Activated gamma-delta T cell (primary cell): Measurements from ENCODE around the gene CYP11A1.

Experiments
- DNase-seq: peaks from one replicate; lab custom pipeline; 2025; lab: John Stamatoyannopoulos, UW

Gene CYP11A1

DNA sequence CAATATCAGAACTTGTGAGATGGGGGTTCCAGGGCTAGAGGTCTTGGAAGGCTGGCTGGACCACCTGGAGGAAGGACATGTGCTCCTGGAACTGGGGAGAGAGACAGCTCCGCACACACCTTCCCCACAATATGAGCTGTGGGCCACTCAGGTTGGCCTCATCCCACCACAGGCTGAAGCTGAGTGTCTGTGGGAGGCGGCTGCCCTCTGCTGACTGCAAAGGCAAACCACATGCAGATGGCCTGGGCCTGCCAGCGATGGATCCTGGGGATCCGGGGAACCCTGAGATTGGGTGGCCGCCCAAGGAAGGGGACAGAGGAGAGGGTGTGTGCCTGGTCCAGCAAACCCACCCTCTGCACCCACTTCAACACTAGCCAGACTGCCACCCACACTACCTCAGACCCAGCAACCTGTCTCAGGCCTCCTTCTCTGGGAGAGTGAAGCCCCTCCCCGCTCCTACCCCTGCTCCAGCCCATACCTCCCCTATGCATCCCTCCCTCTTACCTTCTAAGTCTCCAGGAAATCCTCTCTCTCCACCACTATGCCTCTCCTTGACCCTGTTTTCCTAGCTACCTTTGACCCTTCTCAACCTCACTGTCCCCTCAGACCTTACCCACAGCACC, 44.8 kb downstream of the CYP11A1 start:
- no peak for DNase-seq

DNA sequence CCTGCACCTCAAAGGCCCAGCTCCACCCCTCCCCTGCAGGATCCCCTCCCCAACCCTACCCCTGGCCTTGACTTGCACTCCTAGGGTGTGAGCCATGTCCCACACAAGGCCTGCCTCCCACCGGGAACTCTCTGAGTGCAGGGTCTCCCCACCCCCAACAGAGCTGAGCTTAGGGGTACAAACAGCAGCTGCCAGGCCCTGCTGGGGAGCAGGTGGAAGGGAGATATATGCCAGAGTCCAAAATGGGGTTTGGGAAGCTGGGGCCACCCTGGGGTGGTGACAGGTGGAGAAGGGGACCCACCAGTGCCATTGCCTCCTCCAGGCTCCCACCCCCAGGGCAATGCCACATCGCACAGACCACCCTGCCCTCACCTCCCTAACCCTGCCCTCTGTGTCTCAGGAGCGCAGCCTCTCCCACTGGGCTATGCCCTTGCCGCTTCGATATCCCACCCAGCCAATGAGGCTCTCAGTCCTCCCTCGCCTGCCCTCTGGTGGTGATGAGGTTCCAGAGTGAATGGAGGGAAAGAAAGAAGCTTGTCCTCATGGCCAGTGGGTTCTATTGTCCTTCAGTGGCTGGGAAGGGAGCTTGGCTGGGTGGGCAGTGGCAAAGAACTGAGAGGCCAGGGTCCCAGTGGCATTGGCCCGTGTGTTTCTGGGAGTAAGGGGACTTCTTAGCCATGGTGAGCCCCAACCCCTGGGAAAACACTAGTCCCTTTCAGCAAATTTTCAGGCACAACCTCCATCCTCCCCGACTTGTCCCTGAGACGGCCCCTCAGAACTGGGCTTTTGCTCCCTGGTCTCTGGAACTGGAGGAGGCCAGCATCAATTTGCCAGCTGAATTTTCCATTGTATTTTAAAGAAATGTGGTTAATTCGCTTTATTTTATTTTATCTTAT, 46.8 kb downstream of the CYP11A1 start:
- DNase-seq: no peak

DNA sequence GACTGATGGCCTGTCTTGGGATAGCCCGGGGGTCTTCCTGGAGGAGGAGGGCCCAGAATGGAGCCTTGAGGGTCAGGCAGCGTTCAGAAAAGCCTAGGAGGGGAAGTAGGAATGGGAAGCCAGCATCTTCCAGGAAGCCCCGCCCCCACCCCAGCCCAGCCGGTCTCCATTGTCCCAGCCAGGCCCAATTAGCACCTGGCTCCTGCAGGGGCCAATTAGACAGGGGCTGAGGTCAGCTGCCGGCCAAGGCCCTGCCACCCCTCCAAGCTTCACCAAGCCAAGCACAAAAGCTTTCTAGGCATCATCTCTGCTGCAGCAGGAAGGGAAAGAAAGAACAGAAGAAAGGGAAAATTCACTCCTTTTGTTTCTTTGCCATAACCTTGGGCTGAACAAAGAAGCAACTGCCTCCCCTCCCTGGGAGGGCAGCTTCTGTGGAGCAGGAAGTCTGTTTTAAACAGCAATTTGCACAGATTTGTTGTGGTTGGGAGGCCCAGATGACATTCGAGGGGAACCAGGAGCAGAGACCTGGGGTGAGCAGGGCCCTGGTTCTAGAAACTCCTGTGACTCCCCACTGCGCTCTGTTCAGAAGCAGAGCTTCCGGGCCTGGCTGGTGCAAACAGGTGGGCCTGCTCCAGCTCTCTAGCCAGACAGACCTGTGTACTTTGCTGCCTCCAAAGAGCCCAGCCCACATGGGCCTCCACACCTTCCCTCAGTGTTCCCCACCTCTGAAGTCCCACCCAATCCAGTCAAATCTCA, 47.7 kb downstream of the CYP11A1 start:
- DNase-seq: no peak

DNA sequence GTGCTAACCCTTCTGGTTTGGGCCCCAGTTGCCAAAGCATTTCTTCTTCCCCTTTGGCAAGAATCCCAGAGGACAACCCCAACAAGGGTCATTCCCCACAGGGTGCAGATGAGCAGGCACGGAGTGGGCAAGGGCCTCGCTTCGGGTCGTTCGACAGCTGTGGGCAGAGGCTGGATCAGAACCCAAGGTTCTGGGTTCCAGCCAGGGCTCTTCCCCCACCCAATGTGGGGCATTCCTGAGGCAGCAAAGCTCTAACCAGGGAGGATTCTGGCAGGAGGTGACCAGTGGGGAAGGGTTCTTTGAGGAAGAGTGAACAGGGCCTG, 48.3 kb downstream of the CYP11A1 start:
- no peak for DNase-seq

DNA sequence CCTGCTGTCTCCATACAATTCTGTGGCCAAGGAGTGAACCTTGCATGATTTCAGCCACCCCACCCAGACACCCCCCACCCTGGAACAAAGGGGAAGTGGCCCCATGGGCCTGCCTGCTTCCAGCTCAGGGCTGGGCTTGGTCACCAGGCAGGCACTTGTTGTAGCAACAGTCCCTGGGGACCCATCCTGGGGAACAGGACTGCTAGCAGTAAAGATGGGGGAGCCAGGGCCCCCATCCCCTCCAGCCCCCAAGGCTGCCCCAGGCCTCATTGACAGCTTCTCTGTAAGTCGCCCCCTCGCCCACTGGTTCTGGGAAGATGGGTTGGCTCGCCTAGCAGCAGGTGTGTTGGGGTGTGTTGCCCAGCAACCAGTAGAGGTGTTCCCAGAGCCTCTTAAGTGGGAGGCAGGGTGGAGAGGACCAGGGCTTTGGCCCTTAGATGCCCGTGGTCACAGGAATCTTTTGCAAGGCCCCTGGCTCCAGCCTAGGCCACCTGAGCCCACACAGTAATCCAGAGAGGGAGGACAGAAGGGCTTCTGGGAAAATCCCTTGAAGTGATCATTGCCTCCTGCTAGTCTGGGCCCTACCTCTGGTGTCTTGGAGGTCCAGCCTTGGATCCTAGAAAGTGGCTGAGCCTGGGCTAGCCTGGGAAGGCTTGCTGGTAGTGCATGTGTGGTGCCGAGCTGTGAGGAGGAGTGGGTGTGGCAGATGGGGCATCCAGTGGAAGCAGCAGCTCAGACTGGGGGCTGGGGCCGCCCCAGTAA, 48.9 kb downstream of the CYP11A1 start:
- DNase-seq: no peak

DNA sequence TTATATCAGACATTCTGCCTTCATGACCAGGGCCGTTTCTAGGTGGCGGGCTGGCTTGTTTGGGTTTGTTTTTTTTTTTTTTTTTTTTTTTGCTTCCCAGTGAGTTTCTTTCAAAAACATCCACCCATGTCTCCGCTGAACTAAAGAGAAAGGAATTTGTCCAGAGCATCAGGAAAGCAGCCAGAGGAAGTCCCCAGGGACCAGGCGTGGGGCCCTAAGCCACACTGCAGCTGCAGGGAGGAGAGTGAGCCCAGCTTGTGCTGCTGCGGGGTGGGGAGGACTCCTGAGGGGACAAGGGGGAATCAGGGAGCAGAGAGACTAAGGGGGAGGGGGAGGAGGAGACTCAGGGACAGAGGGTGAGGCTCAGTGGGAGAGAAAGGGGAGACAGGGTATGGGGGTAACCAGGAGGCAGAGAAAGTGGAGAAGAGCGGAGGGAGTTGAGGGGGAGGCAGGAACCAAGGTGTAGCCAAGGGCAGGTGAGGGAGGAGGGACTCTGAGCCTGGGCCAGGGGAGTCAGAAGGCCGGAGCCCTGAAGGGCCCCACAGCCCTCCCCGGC, 49.5 kb downstream of the CYP11A1 start:
- no peak for DNase-seq

DNA sequence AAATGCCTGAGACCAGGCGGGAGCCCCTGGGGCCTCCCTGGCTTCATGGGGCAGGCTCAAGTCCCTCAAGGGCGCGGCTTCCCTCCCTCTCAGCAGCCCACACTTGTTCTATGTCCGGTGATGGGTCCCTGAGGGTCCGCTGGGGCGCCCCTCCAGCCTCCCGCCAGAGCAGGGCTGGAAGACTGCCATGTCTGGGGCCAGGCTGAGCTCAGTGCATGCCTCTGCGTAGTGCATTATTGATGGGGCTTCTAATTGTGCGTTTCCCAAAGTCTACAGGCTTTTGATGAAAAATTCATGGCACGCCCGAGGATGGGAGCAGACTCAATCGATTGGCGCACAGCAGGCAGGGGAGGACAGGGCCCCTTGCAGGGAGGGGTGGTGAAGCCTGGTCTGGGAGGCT, 51.3 kb downstream of the CYP11A1 start:
- DNase-seq: no peak

DNA sequence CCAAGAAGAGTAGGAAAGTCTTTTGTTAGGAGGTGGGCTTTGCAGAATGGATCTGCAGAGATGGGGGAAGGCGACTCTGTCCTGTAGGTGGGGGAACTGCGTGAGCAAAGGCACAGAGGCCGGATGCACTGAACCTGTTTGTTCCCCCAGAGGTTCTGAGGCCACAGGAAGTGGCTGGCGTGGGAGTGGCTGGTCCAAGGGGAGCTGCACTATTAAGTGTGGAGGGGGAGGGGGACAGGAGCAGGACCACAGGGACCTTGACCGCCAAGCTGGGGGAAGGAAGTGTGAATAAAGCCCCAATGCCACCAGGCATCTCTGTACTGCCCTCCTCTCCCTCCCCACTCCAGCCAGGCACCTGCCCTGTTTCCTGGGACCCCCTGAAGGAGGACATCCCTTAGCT, 51.8 kb downstream of the CYP11A1 start:
- no peak for DNase-seq

DNA sequence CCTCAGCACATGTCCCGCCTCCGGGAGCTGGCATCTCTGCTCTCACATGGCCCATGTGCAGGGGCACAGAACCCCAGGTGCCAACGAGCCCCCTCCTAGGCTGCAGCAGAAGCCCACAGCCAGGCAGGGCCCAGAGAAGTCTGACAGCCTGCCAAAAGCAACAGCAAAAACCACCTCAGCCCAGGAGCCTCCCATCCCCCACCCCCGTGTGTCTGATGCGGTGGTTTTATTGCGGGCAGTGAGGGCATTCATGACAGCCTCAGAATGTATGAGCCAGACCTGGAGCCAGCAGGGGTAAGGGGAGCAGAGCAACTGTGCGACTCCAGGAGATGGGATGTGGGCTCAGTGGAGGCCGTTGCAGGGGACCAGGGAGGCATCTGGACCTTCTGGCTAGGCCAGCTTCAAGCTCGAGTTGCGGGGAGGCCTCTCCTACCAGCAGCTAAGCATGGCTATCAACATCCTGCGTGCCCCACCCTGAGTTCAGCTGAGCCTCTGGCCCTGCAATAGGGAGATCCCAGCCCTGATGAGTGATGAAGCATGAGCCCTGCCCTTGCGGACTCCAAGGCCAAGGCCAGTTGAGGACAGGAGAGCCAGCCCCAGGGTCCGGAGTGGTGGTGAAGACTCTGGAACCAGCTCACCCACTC, 52.5 kb downstream of the CYP11A1 start:
- DNase-seq: no peak

DNA sequence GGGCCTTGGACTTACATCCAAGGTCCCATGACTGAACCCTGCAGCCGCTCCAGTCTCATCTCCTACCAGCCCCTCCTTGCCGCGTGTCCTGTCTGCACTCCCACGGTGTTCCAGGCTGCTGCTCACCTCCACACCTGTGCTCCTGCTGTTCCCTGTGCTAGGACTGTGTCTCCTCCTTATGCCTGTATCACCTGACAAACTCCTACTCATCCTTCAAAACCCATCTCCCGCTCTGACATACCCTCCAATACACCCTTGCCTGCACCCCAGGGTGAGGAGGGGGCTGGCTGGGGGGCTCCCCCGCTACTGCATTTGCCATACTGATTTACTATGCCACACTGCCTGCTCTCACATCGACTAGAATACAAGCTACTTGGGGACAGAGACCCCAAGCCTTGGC, 53.6 kb downstream of the CYP11A1 start:
- DNase-seq: no peak

DNA sequence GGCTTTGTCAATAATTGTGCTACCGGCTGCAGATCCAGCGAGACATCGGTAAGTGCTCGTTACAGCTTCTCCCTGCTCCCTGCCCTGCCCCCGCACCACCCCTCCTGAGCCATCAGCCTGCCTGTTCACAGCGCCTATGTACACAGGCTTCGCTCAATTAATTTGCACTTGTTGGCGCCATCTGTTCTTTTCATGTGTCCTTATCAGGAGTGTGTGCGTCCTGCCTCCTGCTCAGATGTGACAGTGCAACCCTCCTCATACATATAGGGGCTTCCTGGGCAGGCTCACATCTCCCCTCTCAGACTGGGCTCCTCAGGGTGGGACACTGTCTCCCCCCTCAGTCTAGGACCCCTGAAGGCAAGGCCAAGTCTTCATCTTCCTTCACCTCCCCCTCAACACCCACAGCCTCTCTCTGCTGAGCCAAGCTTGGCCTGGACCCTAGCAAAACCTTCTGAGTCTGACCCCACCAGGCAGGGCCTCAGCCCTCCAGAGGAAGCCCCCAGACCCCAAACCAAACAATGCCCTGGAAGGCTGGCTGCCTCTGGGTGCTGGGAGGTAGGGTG, 54.9 kb downstream of the CYP11A1 start:
- DNase-seq: no peak

DNA sequence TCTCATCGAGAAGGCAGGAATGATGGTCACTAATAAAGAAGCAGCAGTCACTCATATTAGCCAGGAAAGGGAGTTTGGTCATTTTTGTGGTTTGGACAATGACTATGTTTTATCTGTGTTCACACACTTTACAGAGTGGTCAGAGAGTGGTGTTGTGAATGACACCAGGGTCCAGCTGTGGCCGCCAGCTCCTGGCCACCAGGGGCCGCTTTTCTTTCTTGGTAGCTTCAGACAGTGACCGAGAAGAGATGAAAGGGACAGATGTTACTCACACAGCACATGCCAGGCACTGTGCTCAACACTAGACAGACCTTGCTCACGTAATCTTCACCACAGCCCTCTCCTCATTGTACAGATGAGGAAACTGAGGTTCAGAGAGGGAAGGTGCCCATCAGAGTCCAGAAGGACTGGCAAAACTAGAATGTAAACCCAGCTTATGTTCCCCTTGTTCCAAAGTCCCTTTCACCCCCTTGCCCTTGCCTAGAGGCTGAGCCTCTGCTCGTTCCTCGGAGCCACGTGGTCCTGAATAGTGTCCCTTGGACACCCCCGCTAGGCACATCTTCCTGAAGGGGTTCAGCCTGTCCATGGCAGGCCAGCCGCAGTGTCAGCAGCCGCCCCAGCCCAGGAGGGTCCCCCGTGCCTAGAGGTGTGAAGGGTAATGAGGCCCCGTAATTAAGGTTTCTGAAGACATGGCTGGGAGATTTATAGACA, 55.6 kb downstream of the CYP11A1 start:
- no peak for DNase-seq

DNA sequence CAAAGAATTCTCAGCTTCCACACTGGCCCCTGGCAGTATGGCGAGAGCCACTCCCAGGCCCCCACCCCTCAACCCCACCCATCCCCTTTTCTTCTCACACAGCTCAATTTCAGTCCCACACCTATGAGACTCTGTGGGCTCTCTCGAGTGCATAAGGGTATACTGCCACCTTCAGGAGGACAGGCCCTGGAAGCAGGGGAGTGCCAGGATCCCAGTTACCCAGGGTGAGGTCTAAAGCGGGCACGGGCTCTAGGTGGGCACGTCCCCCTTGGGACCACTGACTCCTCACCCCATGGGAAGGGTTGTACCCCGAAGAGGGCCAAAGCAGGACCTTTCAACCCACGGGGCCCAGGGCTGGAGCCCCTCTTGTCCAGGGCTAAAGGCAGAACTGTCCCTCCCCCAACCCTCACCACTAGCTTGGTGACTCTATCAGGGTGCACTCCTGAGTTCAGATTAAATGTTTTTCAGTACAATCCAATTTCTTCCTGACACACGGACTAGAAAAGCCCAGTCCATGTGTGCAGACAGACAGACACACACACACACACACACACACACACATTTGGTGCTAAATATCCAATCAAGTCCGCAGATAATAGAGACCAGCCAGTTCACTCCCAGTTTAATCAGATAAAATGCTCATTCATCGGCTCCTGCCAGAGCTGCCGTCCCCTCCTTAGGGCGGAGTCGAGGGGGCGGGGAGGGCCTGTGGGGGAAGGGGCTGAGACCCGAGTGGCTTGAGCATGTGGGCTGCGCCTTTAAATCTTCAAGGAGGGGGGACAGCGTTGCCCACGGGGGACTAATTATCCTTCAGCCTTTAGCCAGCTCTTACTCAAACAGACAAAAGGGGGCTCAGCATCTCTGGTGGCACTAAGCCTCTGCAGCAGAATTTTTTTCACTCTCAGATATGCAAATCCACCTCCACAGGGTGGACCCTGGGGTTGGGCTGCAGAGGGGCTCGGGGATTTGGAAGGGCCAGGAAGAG, 59.3 kb downstream of the CYP11A1 start:
- no peak for DNase-seq

DNA sequence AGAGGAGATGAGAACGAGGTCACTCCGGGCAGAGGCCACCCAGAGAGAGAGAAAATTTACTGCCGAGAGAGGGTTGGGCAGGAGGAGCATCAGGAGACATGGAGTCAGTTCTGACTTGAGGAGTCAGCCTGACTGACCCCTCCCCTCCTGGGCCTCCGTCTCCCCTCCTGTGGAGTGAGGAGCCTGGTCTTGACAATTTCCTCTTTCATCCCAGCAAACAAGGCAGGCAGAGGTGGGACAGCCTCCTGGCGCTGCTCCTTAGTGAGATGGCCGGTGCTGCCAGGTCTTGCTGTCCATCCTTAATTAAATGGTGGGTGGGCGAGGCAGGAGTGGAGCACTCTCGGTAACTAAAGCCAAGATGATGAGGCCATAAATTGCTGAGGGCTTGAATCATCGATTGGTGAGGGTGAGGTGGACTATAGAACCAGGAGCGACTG, 60.6 kb downstream of the CYP11A1 start:
- no peak for DNase-seq

DNA sequence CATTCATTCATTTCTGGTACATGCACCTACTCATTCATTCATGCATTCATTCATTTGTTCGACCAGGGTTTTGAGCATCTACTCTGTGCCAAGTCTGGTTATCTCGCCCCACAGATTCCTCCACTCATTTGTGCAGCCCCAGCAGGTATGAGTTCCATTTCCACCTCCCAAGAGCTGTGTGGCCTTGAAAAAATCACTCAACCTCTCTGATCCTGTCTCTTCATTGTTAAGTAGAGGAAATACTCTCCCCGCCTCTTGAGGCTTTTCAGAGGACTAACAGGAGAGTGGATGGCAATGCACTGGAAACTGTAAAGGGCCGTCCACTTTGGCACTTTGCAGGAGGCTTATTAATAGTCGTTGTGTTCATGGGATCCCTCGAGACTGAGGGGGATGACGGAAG, 61.8 kb downstream of the CYP11A1 start:
- DNase-seq: no peak

DNA sequence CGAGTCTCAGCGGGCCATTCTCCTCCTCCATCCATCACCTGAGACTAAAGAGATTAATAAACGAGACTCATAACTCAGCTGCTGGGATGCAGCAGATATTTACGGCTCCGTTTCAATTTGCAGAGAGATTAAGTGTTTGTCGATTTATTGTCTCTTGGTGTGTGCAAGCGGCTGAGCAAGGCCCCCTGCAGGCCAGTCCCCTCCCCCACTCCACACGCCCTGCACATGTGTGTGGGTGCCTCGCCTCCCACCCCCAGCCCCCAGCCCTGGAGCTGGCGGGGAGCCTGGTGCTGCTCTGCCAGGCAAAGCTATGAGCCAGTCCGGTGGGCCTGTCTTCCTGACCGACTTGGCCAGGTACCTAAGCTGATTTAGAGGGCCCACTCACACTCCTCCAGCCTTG, 63.0 kb downstream of the CYP11A1 start:
- DNase-seq: no peak

DNA sequence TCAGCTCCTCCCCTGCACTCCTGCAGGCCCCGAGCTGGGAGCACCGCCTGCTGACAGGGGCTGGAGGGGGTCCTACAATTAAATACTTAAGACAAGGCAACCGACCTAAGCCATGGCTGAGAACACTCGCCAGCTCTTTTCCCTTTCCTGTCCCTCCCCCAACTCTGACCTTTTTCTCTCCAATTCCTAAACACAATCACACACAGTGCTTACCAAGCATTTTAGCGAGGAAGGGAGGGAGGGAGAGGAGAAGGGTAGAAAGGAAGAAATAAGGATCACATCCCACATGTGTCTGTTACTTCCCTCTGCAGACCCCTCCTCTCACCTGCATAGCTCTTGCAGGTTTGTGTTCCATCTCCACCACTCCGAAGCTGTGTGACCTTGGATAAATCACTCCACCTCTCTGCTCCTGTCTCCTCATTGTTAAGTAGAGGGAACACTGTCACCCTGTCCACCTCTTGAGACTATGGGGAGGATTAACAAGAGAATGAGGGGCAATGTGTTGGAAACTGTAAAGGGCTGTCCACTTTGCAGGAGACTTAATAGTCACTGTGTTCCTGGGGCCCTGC, 63.6 kb downstream of the CYP11A1 start:
- DNase-seq: no peak

DNA sequence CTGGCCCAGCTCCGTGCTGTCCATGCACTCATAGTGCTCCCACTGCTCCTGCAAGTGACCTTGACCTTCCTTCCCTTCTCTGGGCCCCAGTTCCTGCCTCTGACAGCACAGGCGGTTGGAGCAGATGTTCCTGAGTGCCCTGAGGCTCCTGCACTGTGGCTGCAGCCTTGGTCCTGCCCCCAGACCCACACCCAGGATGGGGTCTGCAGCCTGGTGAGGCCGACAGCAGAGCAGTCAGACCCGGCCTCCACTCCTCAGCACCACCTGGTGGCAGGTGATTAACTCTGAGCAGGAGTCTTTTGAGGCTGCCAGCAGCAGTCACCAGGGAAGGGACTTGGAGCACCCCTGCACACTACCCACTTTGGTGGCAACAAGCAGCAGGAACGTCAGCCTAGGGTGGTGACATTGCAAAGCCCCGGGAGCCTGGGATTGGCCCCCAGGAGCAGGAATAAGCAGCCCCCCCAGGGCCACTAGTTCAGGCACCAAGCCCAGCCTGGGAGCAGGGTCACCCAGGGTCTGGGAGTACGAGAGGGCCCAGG, 64.6 kb downstream of the CYP11A1 start:
- DNase-seq: no peak
